Esophagus squamous epithelium (tissue), 5 donors: ENCODE data around the gene GIMAP4. TPM values are rescaled to one million over a fixed set of nuclear protein-coding genes. Genes with fewer than 3 reads are reported as not detected.

Source experiments
- DNase-seq: peaks from one replicate; lab custom pipeline; 2025; lab: John Stamatoyannopoulos, UW
- H3K27ac ChIP-seq, 4 donors: fragments of 200-600 bp; sonication (generic); one replicate each; pipeline ENCODE4 v1.5.1; 2016 to 2019; ENCODE audit warnings: mild to moderate bottlenecking in 1 of 4
- H3K27me3 ChIP-seq, 4 donors: fragments of 200-600 bp; sonication (generic); 1 replicate in 3 of 4; 2 replicates in 1 of 4; pipeline versions ENCODE4 v1.5.1 to v1.6.0; 2017 to 2021; ENCODE audit warnings: antibody characterized with exemption in 1 of 4
- H3K36me3 ChIP-seq, 3 donors: fragments of 200-600 bp; sonication (generic); one replicate each; pipeline ENCODE4 v1.5.1; 2016 to 2019
- H3K4me1 ChIP-seq, 3 donors: fragments of 200-600 bp; sonication (generic); one replicate each; pipeline ENCODE4 v1.5.1; 2017 to 2019
- H3K4me3 ChIP-seq, 4 donors: fragments of 200-600 bp; sonication (generic); 1 replicate in 3 of 4; 2 replicates in 1 of 4; pipeline ENCODE4 v1.5.1; 2016 to 2019; ENCODE audit warnings: mild to moderate bottlenecking in 2 of 4, moderate library complexity in 1 of 4
- H3K9me3 ChIP-seq, 3 donors: fragments of 200-600 bp; sonication (generic); one replicate each; pipeline ENCODE4 v1.5.1; 2016 to 2019
- POLR2A ChIP-seq, 4 donors: fragments of 450-650 bp; IDR thresholded peaks; one replicate each; pipeline ENCODE4 v1.6.1; 2017; ENCODE audit warnings: antibody characterized with exemption in 4 of 4, mild to moderate bottlenecking in 4 of 4, moderate library complexity in 3 of 4
- WGBS, 2 donors: methylation state at CpG; one replicate each; pipeline ENCODE4 v1.1.5; 2018; 5-methylcytosine and 5-hydroxymethylcytosine counted together
- intact Hi-C: fragments of 100-400 bp; cut with DNase I; formaldehyde crosslinking; loops from one replicate; pipeline ENCODE4 v1.15.0; 2022
- total RNA-seq, 4 donors: library from RNA; depleted of rRNA; stranded (reverse); fragments of >200 nt; gene quantifications; one replicate each; pipeline ENCODE4 v1.1.0, GENCODE V29; 2016
- TF ChIP-seq, protein P1 (sequence below), 6 experiments: fragments of 450-650 bp in 4 of 6; fragments of 200-600 bp in 2 of 6; sonication (generic) in 2 of 6; IDR thresholded peaks; one replicate each; pipeline ENCODE4 v1.5.1; 2016 to 2019; ENCODE audit warnings: antibody characterized with exemption in 6 of 6, mild to moderate bottlenecking in 4 of 6, moderate library complexity in 4 of 6
- donor health status: DM: yes; HTN: yes; CAD: no.

Gene GIMAP4
- total RNA-seq, 4 donors from 2014 or later = 2.1 to 23.7 (median 12.1) TPM

DNA sequence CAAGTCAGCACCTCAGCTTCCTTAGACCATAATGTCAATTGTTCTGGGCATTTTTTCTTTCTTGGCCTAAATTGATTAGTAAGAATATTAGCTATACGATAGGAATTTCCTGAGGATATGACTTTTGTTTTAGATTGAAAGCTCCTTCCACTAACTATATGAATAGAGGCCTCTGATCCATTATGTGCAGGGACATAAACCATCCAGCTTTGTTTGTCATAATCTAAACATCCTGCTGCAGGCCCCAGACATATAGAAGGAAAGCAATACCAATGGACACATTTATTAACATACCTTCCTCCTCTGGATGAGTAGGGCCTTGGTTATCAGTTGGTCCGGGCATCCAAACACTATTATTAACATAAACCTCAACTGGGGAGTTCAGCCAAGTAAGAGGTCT is 4.3 kb upstream of the GIMAP4 start:
- TF ChIP-seq, protein P1, sequence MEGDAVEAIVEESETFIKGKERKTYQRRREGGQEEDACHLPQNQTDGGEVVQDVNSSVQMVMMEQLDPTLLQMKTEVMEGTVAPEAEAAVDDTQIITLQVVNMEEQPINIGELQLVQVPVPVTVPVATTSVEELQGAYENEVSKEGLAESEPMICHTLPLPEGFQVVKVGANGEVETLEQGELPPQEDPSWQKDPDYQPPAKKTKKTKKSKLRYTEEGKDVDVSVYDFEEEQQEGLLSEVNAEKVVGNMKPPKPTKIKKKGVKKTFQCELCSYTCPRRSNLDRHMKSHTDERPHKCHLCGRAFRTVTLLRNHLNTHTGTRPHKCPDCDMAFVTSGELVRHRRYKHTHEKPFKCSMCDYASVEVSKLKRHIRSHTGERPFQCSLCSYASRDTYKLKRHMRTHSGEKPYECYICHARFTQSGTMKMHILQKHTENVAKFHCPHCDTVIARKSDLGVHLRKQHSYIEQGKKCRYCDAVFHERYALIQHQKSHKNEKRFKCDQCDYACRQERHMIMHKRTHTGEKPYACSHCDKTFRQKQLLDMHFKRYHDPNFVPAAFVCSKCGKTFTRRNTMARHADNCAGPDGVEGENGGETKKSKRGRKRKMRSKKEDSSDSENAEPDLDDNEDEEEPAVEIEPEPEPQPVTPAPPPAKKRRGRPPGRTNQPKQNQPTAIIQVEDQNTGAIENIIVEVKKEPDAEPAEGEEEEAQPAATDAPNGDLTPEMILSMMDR (IDR thresholded peaks at IDR 0.05) = no peak
- TF ChIP-seq POLR2A (IDR thresholded peaks at IDR 0.05) = no peak
- no peak overlapping the region for H3K4me3 ChIP-seq
- no peaks in the 10 kb centered on the region for H3K4me1 ChIP-seq
- WGBS, 2 donors = 46 to 51% methylated on average over 2 of the region's 2 CpGs
- H3K27ac ChIP-seq = no peak overlapping the region
- no peaks in the 10 kb centered on the region for H3K36me3 ChIP-seq
- peaks cover 0 to 19% (median 0%) of the 10 kb centered on the region in 3 donors for H3K9me3 ChIP-seq
- no peaks in the 10 kb centered on the region for H3K27me3 ChIP-seq
- no peak for DNase-seq
- intact Hi-C loops = no loop called here

DNA sequence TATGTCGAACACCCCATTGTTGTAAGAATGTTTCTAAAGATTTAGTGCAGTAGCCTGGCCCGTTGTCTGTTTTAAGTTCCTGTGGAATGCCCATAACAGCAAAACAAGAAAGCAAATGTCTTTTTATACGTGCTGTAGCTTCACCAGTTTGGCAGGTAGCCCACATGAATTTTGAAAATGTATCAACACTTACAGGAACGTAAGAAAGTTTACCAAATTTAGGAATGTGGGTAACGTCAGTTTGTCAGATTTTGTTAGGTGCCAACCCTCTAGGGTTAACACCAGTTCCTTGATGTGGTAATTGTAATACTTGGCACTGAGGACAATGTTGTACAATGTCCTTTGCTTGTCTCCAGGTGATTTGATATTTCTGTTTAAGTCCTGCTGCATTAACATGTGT is 3.2 kb upstream of the GIMAP4 start:
- WGBS, 2 donors = 50 to 55% methylated on average over 5 of the region's 5 CpGs
- Histone ChIP-seq H3K4me3 (no peak overlapping the region), H3K27ac (peak overlapping the region in 1 of 4 donors; percentile 13), H3K36me3 (no peaks in the 10 kb centered on the region), H3K27me3 (no peaks in the 10 kb centered on the region), H3K9me3 (peaks cover 0 to 19% (median 0%) of the 10 kb centered on the region in 3 donors), H3K4me1 (no peaks in the 10 kb centered on the region)
- DNase-seq = no peak
- TF ChIP-seq, protein P1 (IDR thresholded peaks at IDR 0.05) = no peak
- TF ChIP-seq POLR2A (IDR thresholded peaks at IDR 0.05) = no peak
- intact Hi-C loops = no loop called here

DNA sequence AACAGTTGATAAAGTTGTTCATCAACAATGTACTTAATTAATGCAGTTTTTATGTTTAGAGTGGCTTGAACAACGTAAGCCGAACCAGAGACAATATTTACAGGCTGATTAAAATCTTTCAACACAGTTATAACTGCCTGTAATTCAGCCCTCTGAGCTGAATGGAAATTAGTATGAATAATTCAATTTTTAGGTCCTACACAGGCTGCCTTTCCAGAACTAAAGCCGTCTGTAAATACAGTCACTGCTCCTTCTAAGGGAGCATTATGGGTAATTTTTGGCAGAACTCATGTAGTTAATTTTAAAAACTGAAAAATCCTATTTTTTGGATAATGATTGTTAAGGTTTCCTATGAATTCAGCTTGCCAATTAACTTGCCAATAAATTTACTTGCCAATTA is 2.6 kb upstream of the GIMAP4 start:
- H3K27me3 ChIP-seq = no peaks in the 10 kb centered on the region
- no peaks in the 10 kb centered on the region for H3K36me3 ChIP-seq
- no peak overlapping the region for H3K4me3 ChIP-seq
- TF ChIP-seq, protein P1 (IDR thresholded peaks at IDR 0.05) = no peak
- no peak for TF ChIP-seq POLR2A (IDR thresholded peaks at IDR 0.05)
- DNase-seq = no peak
- intact Hi-C loops = no loop called here
- H3K27ac ChIP-seq = no peak overlapping the region
- 67 to 74% methylated on average over 3 of the region's 3 CpGs for WGBS, 2 donors
- H3K9me3 ChIP-seq = peaks cover 0 to 15% (median 0%) of the 10 kb centered on the region in 3 donors
- H3K4me1 ChIP-seq = peaks cover 0 to 1% (median 0%) of the 10 kb centered on the region in 3 donors

DNA sequence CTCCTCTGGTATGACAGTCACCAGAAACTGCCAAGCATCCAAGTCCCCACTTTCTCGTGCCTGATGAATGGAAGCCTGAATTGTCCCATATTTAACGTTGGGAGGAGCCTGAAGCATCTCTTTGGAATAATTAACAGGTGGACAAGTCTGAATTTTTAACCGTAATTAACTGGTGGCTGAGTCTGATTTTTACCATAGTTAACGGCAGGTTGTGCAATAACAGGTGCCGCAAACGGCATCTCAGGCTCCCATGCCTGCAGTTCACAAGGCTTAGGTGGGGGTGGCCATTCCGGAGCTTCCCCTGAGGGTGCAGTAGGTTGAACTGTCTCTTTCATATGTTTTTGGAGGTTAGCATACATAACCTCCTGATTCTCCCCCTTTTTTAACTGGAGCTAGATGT is 2.0 kb upstream of the GIMAP4 start:
- WGBS, 2 donors = 81 to 84% methylated on average over 7 of the region's 7 CpGs
- Histone ChIP-seq H3K9me3 (peaks cover 0 to 8% (median 0%) of the 10 kb centered on the region in 3 donors), H3K27me3 (no peaks in the 10 kb centered on the region), H3K27ac (no peak overlapping the region), H3K4me1 (peaks cover 0 to 8% (median 0%) of the 10 kb centered on the region in 3 donors), H3K4me3 (no peak overlapping the region), H3K36me3 (peaks cover 0 to 2% (median 0%) of the 10 kb centered on the region in 3 donors)
- intact Hi-C loops = no loop called here
- no peak for TF ChIP-seq POLR2A (IDR thresholded peaks at IDR 0.05)
- TF ChIP-seq, protein P1 (IDR thresholded peaks at IDR 0.05) = no peak
- DNase-seq = no peak

DNA sequence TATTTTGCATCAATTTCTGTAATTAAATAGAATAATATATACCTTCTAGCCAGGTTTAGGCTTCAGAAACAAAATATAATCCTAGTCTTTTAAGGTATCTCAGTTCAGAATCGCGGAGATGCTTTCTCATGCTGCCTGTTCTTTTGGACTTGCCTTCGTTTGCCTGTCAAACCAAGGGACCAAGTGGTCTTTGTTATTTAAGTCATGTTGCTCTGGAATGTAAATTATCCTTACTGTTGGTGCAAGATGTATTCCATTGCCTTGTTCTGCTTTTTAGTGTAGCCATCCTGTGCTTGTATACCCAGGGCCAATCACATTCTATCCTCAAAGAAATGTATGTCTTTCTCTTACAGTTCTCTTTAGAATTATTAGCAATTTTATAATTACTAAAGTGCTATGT is 1.1 kb upstream of the GIMAP4 start:
- H3K9me3 ChIP-seq = peaks cover 0 to 4% (median 0%) of the 10 kb centered on the region in 3 donors
- WGBS, 2 donors = 60 to 69% methylated on average over 3 of the region's 3 CpGs
- intact Hi-C loops = no loop called here
- TF ChIP-seq POLR2A (IDR thresholded peaks at IDR 0.05) = no peak
- H3K27me3 ChIP-seq = no peaks in the 10 kb centered on the region
- H3K27ac ChIP-seq = no peak overlapping the region
- peaks cover 0 to 10% (median 0%) of the 10 kb centered on the region in 3 donors for H3K4me1 ChIP-seq
- peaks cover 0 to 10% (median 0%) of the 10 kb centered on the region in 3 donors for H3K36me3 ChIP-seq
- no peak overlapping the region for H3K4me3 ChIP-seq
- DNase-seq = no peak
